HCT116 (cell line): ENCODE data around the gene EHD3. TPM values are rescaled to one million over a fixed set of nuclear protein-coding genes. Genes with fewer than 3 reads are reported as not detected.

ENCODE experiments used
- ATAC-seq: fragments of 200-7000 bp; cut with Tn5 transposase; 2 replicates; pipeline ENCODE4 v1.9.1; 2020; ENCODE audit warnings: mild to moderate bottlenecking, moderate library complexity
- BruUV-seq: library from RNA; stranded (reverse); fragments of 400-500 nt; replicated peaks from 2 replicates; lab custom pipeline; 2021; lab: Mats Ljungman, UMichigan
- CTCF ChIA-PET: fragments of 300-600 bp; sonication (Branson Sonifier 250); formaldehyde crosslinking; loops from one replicate; lab custom pipeline; 2021; ENCODE audit warnings: antibody characterized with exemption; lab: Charles Lee
- POLR2A ChIA-PET: fragments of 300-600, 350-600 bp; sonication (Branson Sonifier 250); formaldehyde crosslinking; loops from one replicate; lab custom pipeline; 2021; ENCODE audit warnings: antibody characterized with exemption; lab: Charles Lee
- RAD21 ChIA-PET, 2 experiments: fragments of 300-600 bp; sonication (Branson Sonifier 250); formaldehyde crosslinking; loops; one replicate each; lab custom pipeline; 2023; ENCODE audit warnings: low total read pairs in 2 of 2; ENCODE audit not compliant: uncharacterized antibody in 2 of 2, unreplicated experiment in 2 of 2, low non-redundant PET in 1 of 2; lab: Charles Lee
- DNase-seq: peaks from one replicate; pipeline ENCODE4 v3.0.0-alpha.2; 2010; ENCODE audit warnings: low read depth, low spot score
- H2AFZ ChIP-seq: fragments of 200-600 bp; shearing (Covaris generic), sonication (generic); 2 replicates; pipeline ENCODE4 v1.6.1; 2017; ENCODE audit warnings: low read depth, mixed run types, mixed read lengths, antibody characterized with exemption, low read length; ENCODE audit not compliant: poor library complexity, severe bottlenecking
- H3K27ac ChIP-seq: 2 replicates; pipeline ENCODE4 v1.5.1; 2012; ENCODE audit warnings: low read depth, low read length
- H3K27me3 ChIP-seq: fragments of 200-600 bp; sonication (generic); 2 replicates; pipeline ENCODE4 v1.6.1; 2016; ENCODE audit warnings: mixed run types, low read length, mixed read lengths; ENCODE audit not compliant: insufficient read depth
- H3K36me3 ChIP-seq, 2 experiments: fragments of 200-500 bp in 1 of 2; fragments of 200-600 bp in 1 of 2; sonication (Bioruptor generic) in 1 of 2; sonication (generic) in 1 of 2; 2 replicates each; pipeline versions ENCODE4 v1.5.1 to v1.6.1; 2014 to 2016; ENCODE audit warnings: low read length in 2 of 2, inconsistent platforms in 1 of 2, mixed read lengths in 1 of 2, mixed run types in 1 of 2; ENCODE audit not compliant: insufficient read depth in 2 of 2, control insufficient read depth in 1 of 2
- H3K4me1 ChIP-seq, 2 experiments: fragments of 200-600 bp in 1 of 2; sonication (generic) in 1 of 2; 2 replicates each; pipeline versions ENCODE4 v1.5.1 to v1.6.1; 2012 to 2017; ENCODE audit warnings: low read length in 2 of 2, inconsistent platforms in 1 of 2, mild to moderate bottlenecking in 1 of 2, mixed read lengths in 1 of 2, mixed run types in 1 of 2, moderate library complexity in 1 of 2; ENCODE audit not compliant: insufficient read depth in 2 of 2, control insufficient read depth in 1 of 2
- H3K4me2 ChIP-seq: fragments of 200-600 bp; sonication (generic); 2 replicates; pipeline ENCODE4 v1.6.1; 2017; ENCODE audit warnings: mixed run types, low read length, mixed read lengths
- H3K4me3 ChIP-seq, 2 experiments: fragments of 200-600 bp in 1 of 2; sonication (generic) in 1 of 2; replicated peaks in 1 of 2; 2 replicates each; pipeline ENCODE4 v1.5.1; 2011 to 2016; ENCODE audit warnings: low read length in 2 of 2, control low read depth in 1 of 2, low read depth in 1 of 2, mild to moderate bottlenecking in 1 of 2, mixed read lengths in 1 of 2, mixed run types in 1 of 2
- H3K79me2 ChIP-seq: fragments of 200-600 bp; sonication (generic); 2 replicates; pipeline ENCODE4 v1.6.1; 2017; ENCODE audit warnings: mild to moderate bottlenecking, mixed run types, low read length, moderate library complexity, mixed read lengths; ENCODE audit not compliant: insufficient read depth
- H3K9ac ChIP-seq: fragments of 200-600 bp; sonication (generic); 2 replicates; pipeline ENCODE4 v1.6.1; 2016; ENCODE audit warnings: low read length, mixed read lengths
- H3K9me2 ChIP-seq: fragments of 200-600 bp; sonication (generic), shearing (Covaris generic); 2 replicates; pipeline ENCODE4 v1.6.1; 2017; ENCODE audit warnings: mixed run types, mild to moderate bottlenecking, moderate library complexity; ENCODE audit not compliant: insufficient read depth
- H3K9me3 ChIP-seq, 2 experiments: fragments of 200-500 bp in 1 of 2; fragments of 200-600 bp in 1 of 2; sonication (Bioruptor generic) in 1 of 2; sonication (generic) in 1 of 2; 2 replicates each; pipeline ENCODE4 v1.6.1; 2014 to 2017; ENCODE audit warnings: low read length in 2 of 2, mixed read lengths in 2 of 2, inconsistent platforms in 1 of 2, low read depth in 1 of 2, mild to moderate bottlenecking in 1 of 2, mixed run types in 1 of 2, moderate library complexity in 1 of 2; ENCODE audit not compliant: control insufficient read depth in 1 of 2, insufficient read depth in 1 of 2
- H4K20me1 ChIP-seq: fragments of 200-600 bp; sonication (generic), shearing (Covaris generic); 2 replicates; pipeline ENCODE4 v1.6.1; 2017; ENCODE audit warnings: mixed run types, mild to moderate bottlenecking, moderate library complexity; ENCODE audit not compliant: insufficient read depth
- CTCF ChIP-seq, 3 experiments: fragments of 200-600 bp in 1 of 3; sonication (generic) in 1 of 3; IDR thresholded peaks in 2 of 3; conservative IDR thresholded peaks in 1 of 3; 2 replicates each; pipeline ENCODE4 v1.5.1; 2012 to 2017; ENCODE audit warnings: low read depth in 2 of 3, low read length in 2 of 3, antibody characterized with exemption in 1 of 3, borderline replicate concordance in 1 of 3, control low read depth in 1 of 3, mild to moderate bottlenecking in 1 of 3, mixed read lengths in 1 of 3, mixed run types in 1 of 3, moderate library complexity in 1 of 3; ENCODE audit not compliant: insufficient read depth in 1 of 3
- EGR1 ChIP-seq: IDR thresholded peaks from 2 replicates; pipeline ENCODE4 v1.6.1; 2012; ENCODE audit warnings: low read depth
- ELF1 ChIP-seq: IDR thresholded peaks from 2 replicates; pipeline ENCODE4 v1.6.1; 2012; ENCODE audit warnings: low read depth, borderline replicate concordance
- EZH2 ChIP-seq: fragments of 200-600 bp; sonication (generic); IDR thresholded peaks from 2 replicates; pipeline ENCODE4 v1.6.1; 2017; ENCODE audit warnings: antibody characterized with exemption, mixed run types
- EZH2phosphoT487 ChIP-seq: fragments of 200-600 bp; IDR thresholded peaks from 2 replicates; pipeline ENCODE4 v1.6.1; 2018; ENCODE audit warnings: antibody characterized with exemption, borderline replicate concordance
- JUND ChIP-seq: IDR thresholded peaks from 2 replicates; pipeline ENCODE4 v1.6.1; 2012
- POLR2A ChIP-seq: IDR thresholded peaks from 2 replicates; pipeline ENCODE4 v1.7.0; 2011; ENCODE audit warnings: borderline replicate concordance; ENCODE audit not compliant: insufficient read depth, insufficient read length; ENCODE audit errors: extremely low read depth
- POLR2AphosphoS5 ChIP-seq: IDR thresholded peaks from 2 replicates; pipeline ENCODE4 v1.6.1; 2011; ENCODE audit warnings: mild to moderate bottlenecking, low read depth, low read length, moderate library complexity
- RAD21 ChIP-seq: IDR thresholded peaks from 2 replicates; pipeline ENCODE4 v1.6.1; 2012; ENCODE audit warnings: low read depth, mild to moderate bottlenecking
- SIN3A ChIP-seq: IDR thresholded peaks from 2 replicates; pipeline ENCODE4 v1.6.1; 2012; ENCODE audit warnings: low read depth
- SP1 ChIP-seq: IDR thresholded peaks from 2 replicates; pipeline ENCODE4 v1.6.1; 2012; ENCODE audit warnings: low read depth
- SRF ChIP-seq: IDR thresholded peaks from 2 replicates; pipeline ENCODE4 v1.6.1; 2012; ENCODE audit warnings: low read depth
- TCF7L2 ChIP-seq: IDR thresholded peaks from 2 replicates; pipeline ENCODE4 v1.7.0; 2011; ENCODE audit warnings: borderline replicate concordance, inconsistent platforms; ENCODE audit not compliant: insufficient read depth, insufficient read length; ENCODE audit errors: extremely low read depth
- YY1 ChIP-seq: IDR thresholded peaks from 2 replicates; pipeline ENCODE4 v1.6.1; 2011; ENCODE audit warnings: low read length, low read depth, moderate library complexity, mild to moderate bottlenecking; ENCODE audit not compliant: insufficient replicate concordance; ENCODE audit errors: extremely low read depth
- ZFX ChIP-seq: fragments of 450-650 bp; IDR thresholded peaks from 2 replicates; pipeline ENCODE4 v1.6.1; 2017
- ZNF274 ChIP-seq: fragments of 200-500 bp; sonication (Bioruptor generic); IDR thresholded peaks from 2 replicates; pipeline ENCODE4 v1.6.1; 2014; ENCODE audit warnings: mild to moderate bottlenecking, low read depth, low read length, inconsistent platforms
- intact Hi-C: fragments of 100-400 bp; cut with micrococcal nuclease; formaldehyde crosslinking; loops from 2 replicates; pipeline ENCODE4 v1.10.0; 2022
- total RNA-seq: library from RNA; stranded (reverse); gene quantifications from one replicate; pipeline ENCODE4 v1.2.1, GENCODE V29; 2021; ENCODE audit not compliant: unreplicated experiment
- TF ChIP-seq, protein P1 (sequence below): IDR thresholded peaks from 2 replicates; pipeline ENCODE4 v1.6.1; 2012; ENCODE audit warnings: low read depth
- TF ChIP-seq, protein P2 (sequence below): IDR thresholded peaks from 2 replicates; pipeline ENCODE4 v1.6.1; 2012

EHD3 gene
- total RNA-seq, 1 experiment from 2014 or later, result not detected

GRCh38 chr2:31314761-31315160 is 80.8 kb downstream of the EHD3 start (continued):
- TF ChIP-seq ZFX (no peak), EZH2 (no peak), SIN3A (no peak), ZNF274 (no peak), JUND (no peak), EGR1 (no peak), SP1 (no peak)
- TF ChIP-seq, protein P1, sequence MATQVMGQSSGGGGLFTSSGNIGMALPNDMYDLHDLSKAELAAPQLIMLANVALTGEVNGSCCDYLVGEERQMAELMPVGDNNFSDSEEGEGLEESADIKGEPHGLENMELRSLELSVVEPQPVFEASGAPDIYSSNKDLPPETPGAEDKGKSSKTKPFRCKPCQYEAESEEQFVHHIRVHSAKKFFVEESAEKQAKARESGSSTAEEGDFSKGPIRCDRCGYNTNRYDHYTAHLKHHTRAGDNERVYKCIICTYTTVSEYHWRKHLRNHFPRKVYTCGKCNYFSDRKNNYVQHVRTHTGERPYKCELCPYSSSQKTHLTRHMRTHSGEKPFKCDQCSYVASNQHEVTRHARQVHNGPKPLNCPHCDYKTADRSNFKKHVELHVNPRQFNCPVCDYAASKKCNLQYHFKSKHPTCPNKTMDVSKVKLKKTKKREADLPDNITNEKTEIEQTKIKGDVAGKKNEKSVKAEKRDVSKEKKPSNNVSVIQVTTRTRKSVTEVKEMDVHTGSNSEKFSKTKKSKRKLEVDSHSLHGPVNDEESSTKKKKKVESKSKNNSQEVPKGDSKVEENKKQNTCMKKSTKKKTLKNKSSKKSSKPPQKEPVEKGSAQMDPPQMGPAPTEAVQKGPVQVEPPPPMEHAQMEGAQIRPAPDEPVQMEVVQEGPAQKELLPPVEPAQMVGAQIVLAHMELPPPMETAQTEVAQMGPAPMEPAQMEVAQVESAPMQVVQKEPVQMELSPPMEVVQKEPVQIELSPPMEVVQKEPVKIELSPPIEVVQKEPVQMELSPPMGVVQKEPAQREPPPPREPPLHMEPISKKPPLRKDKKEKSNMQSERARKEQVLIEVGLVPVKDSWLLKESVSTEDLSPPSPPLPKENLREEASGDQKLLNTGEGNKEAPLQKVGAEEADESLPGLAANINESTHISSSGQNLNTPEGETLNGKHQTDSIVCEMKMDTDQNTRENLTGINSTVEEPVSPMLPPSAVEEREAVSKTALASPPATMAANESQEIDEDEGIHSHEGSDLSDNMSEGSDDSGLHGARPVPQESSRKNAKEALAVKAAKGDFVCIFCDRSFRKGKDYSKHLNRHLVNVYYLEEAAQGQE, result no peak
- TF ChIP-seq, protein P2, sequence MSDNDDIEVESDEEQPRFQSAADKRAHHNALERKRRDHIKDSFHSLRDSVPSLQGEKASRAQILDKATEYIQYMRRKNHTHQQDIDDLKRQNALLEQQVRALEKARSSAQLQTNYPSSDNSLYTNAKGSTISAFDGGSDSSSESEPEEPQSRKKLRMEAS, result no peak

- ChIA-PET CTCF (no interaction called here), POLR2A (no interaction called here), RAD21 (no interaction called here)
- Histone ChIP-seq H3K9ac (no peak overlapping the region), H3K27me3 (peaks cover 8% of the 10 kb centered on the region), H2AFZ (no peak overlapping the region), H3K4me1 (no peaks in the 10 kb centered on the region), H3K79me2 (no peaks in the 10 kb centered on the region), H3K9me2 (no peaks in the 10 kb centered on the region), H3K4me2 (no peak overlapping the region), H3K9me3 (no peaks in the 10 kb centered on the region), H3K36me3 (no peaks in the 10 kb centered on the region), H3K27ac (no peak overlapping the region), H4K20me1 (no peaks in the 10 kb centered on the region), H3K4me3 (no peak overlapping the region)
- ATAC-seq (no peak), DNase-seq (no peak)
- BruUV-seq, result no TSS peak
- intact Hi-C loops, result no loop called here
- TF ChIP-seq ELF1 (no peak), ZNF274 (no peak), SRF (no peak), CTCF (IDR thresholded peaks at IDR 0.05 in 2 of 3, conservative IDR thresholded peaks at IDR 0.05 in 1 of 3; ENCODE audit: borderline replicate concordance in 1 of 3, insufficient read depth in 1 of 3, low read depth in 2 of 3, low read length in 2 of 3) (no peak), EZH2phosphoT487 (no peak), YY1 (no peak), EZH2 (no peak), RAD21 (no peak), EGR1 (no peak), TCF7L2 (no peak), POLR2AphosphoS5 (no peak), SP1 (no peak), POLR2A (no peak)
These were observed 83.4 kb downstream of the EHD3 start for GRCh38 chr2:31317396-31317795.
